Measurements from ENCODE around the gene DTD2. TPM values are rescaled to one million over a fixed set of nuclear protein-coding genes. Genes with fewer than 3 reads are reported as not detected.
"Not testable (repeated sequence)": the region's sequence is repeated elsewhere in the genome, so short reads cannot be mapped to it uniquely, and the experiment has no call there.

The DTD2 gene
- total RNA-seq, 6 donors from 2014 or later, result 15.6 to 42.4 (median 20.8) TPM

DNA sequence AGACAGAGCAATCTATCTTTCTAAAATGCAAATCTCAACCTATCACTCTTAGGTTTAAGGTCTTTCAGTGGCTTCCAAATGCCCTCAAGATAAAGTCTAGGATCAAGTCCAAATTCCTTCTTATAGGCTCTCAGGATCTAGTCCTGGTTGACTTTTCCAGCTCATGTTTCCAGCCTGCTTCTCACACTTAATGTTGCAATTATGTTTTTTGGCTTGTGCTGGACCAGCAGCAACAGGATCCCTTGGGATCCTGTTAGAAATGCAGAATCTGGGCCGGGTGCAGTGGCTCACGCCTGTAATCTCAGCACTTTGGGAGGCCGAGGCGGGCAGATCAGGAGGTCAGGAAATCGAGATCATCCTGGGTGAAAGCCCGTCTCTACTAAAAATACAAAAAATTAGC, 19.9 kb upstream of the DTD2 start:
- Histone ChIP-seq H3K9me3 (no peaks in the 10 kb centered on the region), H3K36me3 (no peaks in the 10 kb centered on the region), H3K4me3 (no peak overlapping the region), H3K4me1 (no peaks in the 10 kb centered on the region), H3K27ac (no peak overlapping the region), H3K27me3 (no peaks in the 10 kb centered on the region)
- 91 to 94% methylated on average over 6 of the region's 6 CpGs for WGBS, 2 donors
- ATAC-seq (ENCODE audit: low FRiP score in 2 of 2) (no peak), DNase-seq (no peak)
- no peak for TF ChIP-seq EP300 (IDR thresholded peaks at IDR 0.05)
- no peak for TF ChIP-seq POLR2AphosphoS5 (IDR thresholded peaks at IDR 0.05)
- no peak for TF ChIP-seq POLR2A (IDR thresholded peaks at IDR 0.05)

- WGBS, 2 donors, result 62 to 73% methylated on average over 4 of the region's 4 CpGs
- Histone ChIP-seq H3K36me3 (no peaks in the 10 kb centered on the region), H3K27me3 (no peaks in the 10 kb centered on the region), H3K4me1 (no peaks in the 10 kb centered on the region), H3K4me3 (no peak overlapping the region), H3K27ac (no peak overlapping the region), H3K9me3 (no peaks in the 10 kb centered on the region)
- TF ChIP-seq, protein P1, sequence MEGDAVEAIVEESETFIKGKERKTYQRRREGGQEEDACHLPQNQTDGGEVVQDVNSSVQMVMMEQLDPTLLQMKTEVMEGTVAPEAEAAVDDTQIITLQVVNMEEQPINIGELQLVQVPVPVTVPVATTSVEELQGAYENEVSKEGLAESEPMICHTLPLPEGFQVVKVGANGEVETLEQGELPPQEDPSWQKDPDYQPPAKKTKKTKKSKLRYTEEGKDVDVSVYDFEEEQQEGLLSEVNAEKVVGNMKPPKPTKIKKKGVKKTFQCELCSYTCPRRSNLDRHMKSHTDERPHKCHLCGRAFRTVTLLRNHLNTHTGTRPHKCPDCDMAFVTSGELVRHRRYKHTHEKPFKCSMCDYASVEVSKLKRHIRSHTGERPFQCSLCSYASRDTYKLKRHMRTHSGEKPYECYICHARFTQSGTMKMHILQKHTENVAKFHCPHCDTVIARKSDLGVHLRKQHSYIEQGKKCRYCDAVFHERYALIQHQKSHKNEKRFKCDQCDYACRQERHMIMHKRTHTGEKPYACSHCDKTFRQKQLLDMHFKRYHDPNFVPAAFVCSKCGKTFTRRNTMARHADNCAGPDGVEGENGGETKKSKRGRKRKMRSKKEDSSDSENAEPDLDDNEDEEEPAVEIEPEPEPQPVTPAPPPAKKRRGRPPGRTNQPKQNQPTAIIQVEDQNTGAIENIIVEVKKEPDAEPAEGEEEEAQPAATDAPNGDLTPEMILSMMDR (IDR thresholded peaks at IDR 0.05), result no peak
- TF ChIP-seq POLR2AphosphoS5 (IDR thresholded peaks at IDR 0.05) (no peak), POLR2A (IDR thresholded peaks at IDR 0.05) (no peak), EP300 (IDR thresholded peaks at IDR 0.05) (no peak)
- DNase-seq, result no peak
- no peak for ATAC-seq (ENCODE audit: low FRiP score in 2 of 2)
Observed at GRCh38 chr14:31476131-31476866, 19.0 kb upstream of the DTD2 start.

- H3K27me3 ChIP-seq, result no peaks in the 10 kb centered on the region
- ATAC-seq (ENCODE audit: low FRiP score in 2 of 2), result no peak
- no peak overlapping the region for H3K27ac ChIP-seq
- no peak for DNase-seq
- no peak for TF ChIP-seq EP300 (IDR thresholded peaks at IDR 0.05)
- TF ChIP-seq POLR2A (IDR thresholded peaks at IDR 0.05), result no peak
- TF ChIP-seq, protein P1 (IDR thresholded peaks at IDR 0.05), result no peak
- no peak for TF ChIP-seq POLR2AphosphoS5 (IDR thresholded peaks at IDR 0.05)
- WGBS, 2 donors, result 83 to 84% methylated on average over 6 of the region's 6 CpGs
- no peaks in the 10 kb centered on the region for H3K4me1 ChIP-seq
- H3K36me3 ChIP-seq, result no peaks in the 10 kb centered on the region
- no peak overlapping the region for H3K4me3 ChIP-seq
- no peaks in the 10 kb centered on the region for H3K9me3 ChIP-seq
Observed at GRCh38 chr14:31466554-31466953, 9.2 kb upstream of the DTD2 start.

DNA sequence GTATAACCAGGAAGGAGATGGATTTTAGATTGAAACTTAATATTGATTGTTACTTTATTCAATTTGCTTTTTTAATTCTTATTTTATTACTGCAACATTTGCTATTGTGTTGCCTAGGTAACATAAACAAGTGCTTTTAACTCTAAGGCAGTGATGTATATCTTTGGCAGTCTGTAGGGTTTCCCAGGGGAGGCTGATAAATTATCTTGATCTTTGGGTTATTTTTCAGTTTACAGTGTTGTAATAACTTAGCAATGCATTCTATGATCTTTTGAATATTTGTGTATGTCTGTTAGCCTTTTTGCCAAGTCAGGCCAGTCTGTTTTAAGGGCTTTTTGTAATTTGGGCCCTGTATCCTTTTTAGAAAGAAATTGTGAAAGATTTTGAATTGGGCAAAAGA, 7.8 kb upstream of the DTD2 start:
- TF ChIP-seq EP300 (IDR thresholded peaks at IDR 0.05) (no peak), POLR2AphosphoS5 (IDR thresholded peaks at IDR 0.05) (no peak), POLR2A (IDR thresholded peaks at IDR 0.05) (no peak)
- TF ChIP-seq, protein P1 (IDR thresholded peaks at IDR 0.05), result no peak
- H3K36me3 ChIP-seq, result no peaks in the 10 kb centered on the region
- H3K27me3 ChIP-seq, result no peaks in the 10 kb centered on the region
- H3K27ac ChIP-seq, result no peak overlapping the region
- no peaks in the 10 kb centered on the region for H3K9me3 ChIP-seq
- no peak for DNase-seq
- ATAC-seq (ENCODE audit: low FRiP score in 2 of 2), result no peak
- H3K4me1 ChIP-seq, result no peaks in the 10 kb centered on the region
- H3K4me3 ChIP-seq, result no peak overlapping the region

DNA sequence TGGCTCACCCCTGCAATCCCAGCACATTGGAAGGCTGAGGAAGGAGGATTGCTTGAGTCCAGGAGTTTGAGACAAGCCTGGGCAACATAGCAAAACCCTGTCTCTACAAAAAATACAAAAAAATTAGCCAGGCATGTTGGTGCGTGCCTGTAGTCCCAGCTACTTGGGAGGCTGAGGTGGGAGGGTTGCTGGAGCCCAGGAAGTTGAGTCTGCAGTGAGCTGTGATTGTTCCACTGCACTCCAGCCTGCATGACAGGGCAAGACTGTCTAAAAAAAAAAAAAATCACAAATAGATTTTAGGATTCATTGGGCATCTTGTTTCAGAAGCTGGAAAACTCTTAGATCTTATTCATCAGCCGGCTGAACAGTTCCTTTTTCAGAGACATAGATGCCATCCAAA, 5.1 kb upstream of the DTD2 start:
- 87 to 89% methylated on average over 2 of the region's 2 CpGs for WGBS, 2 donors

DNA sequence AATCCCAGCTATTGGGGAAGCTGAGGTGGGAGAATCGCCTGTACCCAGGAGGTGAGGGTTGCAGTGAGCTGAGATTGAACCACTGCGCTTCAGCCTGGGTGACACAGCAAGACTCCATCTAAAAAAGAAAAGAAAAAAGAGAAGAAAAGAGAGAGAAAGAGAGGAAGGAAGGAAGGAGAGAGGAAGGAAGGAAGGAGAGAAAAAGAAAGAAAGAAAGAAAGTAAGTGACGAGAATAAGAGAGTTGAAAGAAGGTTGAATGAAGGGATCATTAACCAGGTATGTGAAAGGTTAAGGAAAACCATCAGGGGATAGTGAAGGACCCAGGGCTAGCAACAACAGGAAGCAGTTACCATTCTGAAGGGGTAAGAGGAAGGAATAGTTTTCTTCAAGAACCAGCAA, 4.2 kb upstream of the DTD2 start:
- Histone ChIP-seq H3K27ac (no peak overlapping the region), H3K4me1 (peaks cover 3 to 6% (median 4%) of the 10 kb centered on the region in 4 donors), H3K4me3 (no peak overlapping the region), H3K36me3 (no peaks in the 10 kb centered on the region), H3K9me3 (no peaks in the 10 kb centered on the region), H3K27me3 (no peaks in the 10 kb centered on the region)
- no peak for ATAC-seq (ENCODE audit: low FRiP score in 2 of 2)
- no peak for DNase-seq
- 82 to 86% methylated on average over 3 of the region's 3 CpGs for WGBS, 2 donors
- TF ChIP-seq EP300 (IDR thresholded peaks at IDR 0.05) (no peak), POLR2A (IDR thresholded peaks at IDR 0.05) (no peak), POLR2AphosphoS5 (IDR thresholded peaks at IDR 0.05) (no peak)
- TF ChIP-seq, protein P1 (IDR thresholded peaks at IDR 0.05), result no peak

More for the DNA sequence above, 5.1 kb upstream of the DTD2 start:
- not testable (repeated sequence) for H3K27me3 ChIP-seq; H3K36me3 ChIP-seq; ATAC-seq (ENCODE audit: low FRiP score in 2 of 2); H3K9me3 ChIP-seq; H3K4me1 ChIP-seq; DNase-seq; H3K27ac ChIP-seq; H3K4me3 ChIP-seq

All from upper lobe of left lung (tissue), 6 donors.